Heart left ventricle (tissue), 16 donors: ENCODE measurements around the gene CDK12. TPM values are rescaled to one million over a fixed set of nuclear protein-coding genes. Genes with fewer than 3 reads are reported as not detected.

ENCODE experiments used
- ATAC-seq, 4 donors: fragments of 200-7000 bp; cut with Tn5 transposase; one replicate each; pipeline ENCODE4 v1.9.1; 2020 to 2022; ENCODE audit warnings: moderate library complexity in 4 of 4, mild to moderate bottlenecking in 3 of 4, moderate number of reproducible peaks in 1 of 4
- DNase-seq, 5 donors: peaks; one replicate each; pipeline ENCODE4 v3.0.0-alpha.2; 2020
- H3K27ac ChIP-seq, 12 donors: fragments of 200-600 bp; sonication (generic) in 4 of 12; one replicate each; pipeline versions ENCODE4 v1.5.0 to v1.8.0; 2016 to 2022; ENCODE audit warnings: mild to moderate bottlenecking in 2 of 12
- H3K27me3 ChIP-seq, 9 donors: fragments of 200-600 bp; sonication (generic) in 2 of 9; one replicate each; pipeline versions ENCODE4 v1.5.1 to v1.8.0; 2016 to 2022; ENCODE audit warnings: mild to moderate bottlenecking in 3 of 9
- H3K36me3 ChIP-seq, 9 donors: fragments of 200-600 bp; sonication (generic) in 2 of 9; one replicate each; pipeline versions ENCODE4 v1.5.0 to v1.8.0; 2018 to 2022; ENCODE audit warnings: mild to moderate bottlenecking in 2 of 9
- H3K4me1 ChIP-seq, 12 donors: fragments of 200-600 bp; sonication (generic) in 4 of 12; one replicate each; pipeline versions ENCODE4 v1.5.0 to v1.8.0; 2016 to 2022; ENCODE audit warnings: mild to moderate bottlenecking in 3 of 12
- H3K4me3 ChIP-seq, 12 donors: fragments of 200-600 bp; sonication (generic) in 4 of 12; one replicate each; pipeline versions ENCODE4 v1.5.0 to v1.8.0; 2017 to 2022; ENCODE audit warnings: mild to moderate bottlenecking in 9 of 12, moderate library complexity in 4 of 12
- H3K9me3 ChIP-seq, 12 donors: fragments of 200-600 bp; sonication (generic) in 4 of 12; one replicate each; pipeline versions ENCODE4 v1.5.0 to v1.8.0; 2016 to 2022; ENCODE audit warnings: mild to moderate bottlenecking in 1 of 12
- CTCF ChIP-seq, 12 donors: fragments of 200-600 bp; sonication (generic) in 4 of 12; IDR thresholded peaks; one replicate each; pipeline versions ENCODE4 v1.5.0 to v1.8.0; 2018 to 2022; ENCODE audit warnings: antibody characterized with exemption in 12 of 12, mild to moderate bottlenecking in 5 of 12
- POLR2A ChIP-seq, 2 donors: fragments of 450-650 bp; IDR thresholded peaks; one replicate each; pipeline ENCODE4 v1.6.1; 2017; ENCODE audit warnings: antibody characterized with exemption in 2 of 2, mild to moderate bottlenecking in 2 of 2, moderate library complexity in 2 of 2
- WGBS, 4 donors: extraction: QIAGEN DNeasy Blood & Tissue Kit in 2 of 4; methylation state at CpG; one replicate each; pipeline versions ENCODE4 v1.1.5 to v1.1.7; 2013 to 2018; 5-methylcytosine and 5-hydroxymethylcytosine counted together
- intact Hi-C, 10 donors: fragments of 100-400 bp; cut with DNase I; formaldehyde crosslinking; loops; one replicate each; pipeline versions ENCODE4 v1.11.1 to v1.14.2; 2022
- polyA plus RNA-seq, 2 donors: library from polyadenylated mRNA; stranded (reverse); fragments of 200-250 nt; gene quantifications; one replicate each; pipeline ENCODE4 v1.2.3, GENCODE V29; 2013
- total RNA-seq, 9 donors: library from RNA; depleted of rRNA in 2 of 9; stranded (reverse); fragments of >200 nt in 2 of 9; fragmentation: NEBNext Ultra II Directional in 3 of 9; extraction: Animal tissue kit (Norgen Biotek cat#: 25700) in 3 of 9; gene quantifications; one replicate each; pipeline versions ENCODE4 v1.1.0 to v1.2.4, GENCODE V29; 2016 to 2023
- donor health status: ischemic (EF 13 %, LVEDD 7.1; RV severe dilation, severe dysfunction).
- donor health status: healthy with polysubstance abuse.
- donor health status: DM: no; HTN: yes; CAD: no.
- donor health status: DM: no; HTN: no; CAD: no.
- donor health status: ischemic (EF 25% LVEDD 6.9; RV normal size, moderate dysfunction).
- donor health status: ischemic (EF 25% LVEDD 5.7; RV mildly dilated, moderate dysfunction).
- donor health status: healthy.
- donor health status: DM: yes; HTN: yes; CAD: no.
- donor health status: ischemic (EF 35%, LVEDD 5.7; RV mildly dilated, moderate dysfunction).
- donor health status: nonischemic (EF 11% LVEDD 7.7; RV severe dilation, severe dysfunction).
- donor health status: DM: yes; HTN: yes; CAD: no.
- donor health status: PGD.
- donor health status: ischemic (EF 29% LVEDD 5.4; RV normal size, mild dysfunction).
- donor health status: nonischemic (EF 23%, LVEDD 6.1; RV moderate dilation, normal function).

The CDK12 gene
- total and polyA plus RNA-seq, 11 donors = 7.0 to 34.3 (median 18.6) TPM

GRCh38 chr17:39576187-39576586 lies 114.9 kb downstream of the CDK12 start:
- Histone ChIP-seq H3K4me1 (peaks cover 0 to 33% (median 16%) of the 10 kb centered on the region in 12 donors), H3K27ac (no peak overlapping the region), H3K9me3 (peaks cover 0 to 6% (median 0%) of the 10 kb centered on the region in 12 donors), H3K27me3 (no peaks in the 10 kb centered on the region), H3K36me3 (peaks cover 0 to 5% (median 0%) of the 10 kb centered on the region in 9 donors), H3K4me3 (no peak overlapping the region)
- TF ChIP-seq POLR2A (IDR thresholded peaks at IDR 0.05) (no peak), CTCF (IDR thresholded peaks at IDR 0.05) (peak in 6 of 12 donors; percentile 6 to 35 (median 26))
- ATAC-seq (no peak), DNase-seq (no peak)
- WGBS, 4 donors = 32 to 49% (median 43%) methylated on average over 7 of the region's 7 CpGs
- intact Hi-C loops = loop anchor here in 1 of 10 donors (10.0 kb wide), 1 partner anchor 49 kb away; the partner anchor contains the start of gene PPP1R1B

GRCh38 chr17:39578272-39578671 lies 117.0 kb downstream of the CDK12 start:
- H3K27ac ChIP-seq = peak overlapping the region in 1 of 12 donors; percentile 51
- H3K4me3 ChIP-seq = no peak overlapping the region
- WGBS, 4 donors = 81 to 97% (median 87%) methylated on average over 2 of the region's 2 CpGs
- H3K36me3 ChIP-seq = no peaks in the 10 kb centered on the region
- no peaks in the 10 kb centered on the region for H3K9me3 ChIP-seq
- H3K27me3 ChIP-seq = no peaks in the 10 kb centered on the region
- TF ChIP-seq POLR2A (IDR thresholded peaks at IDR 0.05) (no peak), CTCF (IDR thresholded peaks at IDR 0.05) (no peak)
- DNase-seq = no peak
- H3K4me1 ChIP-seq = peaks cover 0 to 23% (median 11%) of the 10 kb centered on the region in 12 donors
- no peak for ATAC-seq
- intact Hi-C loops = loop anchor here in 1 of 10 donors (10.0 kb wide), 1 partner anchor 47 kb away; the partner anchor contains the start of gene PPP1R1B

GRCh38 chr17:39579318-39580081 lies 118.2 kb downstream of the CDK12 start:
- Histone ChIP-seq H3K4me3 (no peak overlapping the region), H3K27me3 (no peaks in the 10 kb centered on the region), H3K36me3 (no peaks in the 10 kb centered on the region), H3K9me3 (no peaks in the 10 kb centered on the region), H3K4me1 (peaks cover 0 to 17% (median 6%) of the 10 kb centered on the region in 12 donors), H3K27ac (peak overlapping the region in 4 of 12 donors; percentile 16 to 57 (median 52))
- intact Hi-C loops = loop anchor here in 1 of 10 donors (10.0 kb wide), 1 partner anchor 45 kb away; the partner anchor contains the start of gene PPP1R1B
- no peak for TF ChIP-seq POLR2A (IDR thresholded peaks at IDR 0.05)
- no peak for TF ChIP-seq CTCF (IDR thresholded peaks at IDR 0.05)
- WGBS, 4 donors = 51 to 61% (median 55%) methylated on average over 8 of the region's 8 CpGs
- DNase-seq = peak; percentile 73 to 84 (median 80)
- ATAC-seq = peak; percentile 55 to 95 (median 78)

- WGBS, 4 donors = 83 to 90% (median 87%) methylated on average over 7 of the region's 7 CpGs
- Histone ChIP-seq H3K36me3 (no peaks in the 10 kb centered on the region), H3K27me3 (no peaks in the 10 kb centered on the region), H3K4me3 (no peak overlapping the region), H3K9me3 (no peaks in the 10 kb centered on the region), H3K27ac (peak overlapping the region in 2 of 12 donors; percentile 12 to 53), H3K4me1 (peaks cover 0 to 17% (median 6%) of the 10 kb centered on the region in 12 donors)
- intact Hi-C loops = no loop called here
- DNase-seq (no peak), ATAC-seq (no peak)
- TF ChIP-seq POLR2A (IDR thresholded peaks at IDR 0.05) = no peak
- no peak for TF ChIP-seq CTCF (IDR thresholded peaks at IDR 0.05)
These were observed 118.8 kb downstream of the CDK12 start for GRCh38 chr17:39580082-39580468.
